ENCODE data around the gene PRM3.

PRM3 gene

DNA sequence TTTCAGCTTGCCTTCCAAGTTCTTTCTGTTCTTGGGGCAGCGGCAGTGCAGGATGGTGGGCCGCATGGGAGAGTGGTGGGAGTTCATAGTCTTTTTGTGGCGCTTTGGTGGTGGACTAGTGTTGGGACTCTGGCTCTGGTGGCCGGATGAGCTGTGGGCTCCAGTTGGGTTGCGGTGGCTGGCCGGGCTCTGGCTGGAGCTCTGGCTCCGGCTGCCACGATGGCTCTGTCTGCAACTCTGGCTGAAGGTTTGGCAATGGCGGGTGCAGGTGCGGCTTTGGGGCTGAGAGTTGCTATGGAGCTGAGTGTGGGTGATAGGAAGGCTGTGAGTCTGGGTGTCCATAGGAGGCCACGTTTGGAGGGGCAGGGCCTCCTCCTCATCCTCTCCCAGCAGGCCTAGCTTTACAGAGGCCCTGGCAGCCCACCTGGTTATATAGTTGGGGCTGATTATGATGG lies 4.5 kb downstream of the PRM3 start, which contains the start of gene TNP2:
Gene TNP2 (minus strand): TSS at position 405 of the 455 bp plus-strand sequence. CDS start 63 bp downstream, at position 342.
- no peak for DNase-seq
- in situ Hi-C loops (cut with HindIII; ENCODE audit: low pct_ligation_motif_present, low pct_unique_long_range_greater_than_20kb, low sequenced_read_pairs): no loop called here

DNA sequence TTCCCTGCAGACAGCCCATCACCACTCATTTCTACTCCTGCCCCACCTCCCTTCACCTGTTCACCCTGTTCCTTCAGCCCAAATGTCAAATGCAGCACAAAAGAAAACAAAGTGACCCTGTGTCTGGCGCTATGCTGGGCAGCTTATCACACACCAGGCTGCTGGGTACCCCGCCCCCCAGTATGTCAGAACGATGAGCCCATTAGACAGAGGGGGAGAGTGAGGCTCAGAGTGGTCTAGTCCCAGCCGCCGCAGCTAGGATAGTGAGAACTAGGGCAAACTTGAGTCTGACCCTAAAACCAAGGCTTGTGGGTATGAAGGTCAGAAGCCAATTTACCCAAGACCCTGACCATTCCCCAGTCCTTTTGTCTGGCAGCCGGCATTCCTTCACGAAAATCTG lies 8.3 kb downstream of the PRM3 start:
- no peak for DNase-seq
- in situ Hi-C loops (cut with HindIII; ENCODE audit: low pct_ligation_motif_present, low pct_unique_long_range_greater_than_20kb, low sequenced_read_pairs): no loop called here

DNA sequence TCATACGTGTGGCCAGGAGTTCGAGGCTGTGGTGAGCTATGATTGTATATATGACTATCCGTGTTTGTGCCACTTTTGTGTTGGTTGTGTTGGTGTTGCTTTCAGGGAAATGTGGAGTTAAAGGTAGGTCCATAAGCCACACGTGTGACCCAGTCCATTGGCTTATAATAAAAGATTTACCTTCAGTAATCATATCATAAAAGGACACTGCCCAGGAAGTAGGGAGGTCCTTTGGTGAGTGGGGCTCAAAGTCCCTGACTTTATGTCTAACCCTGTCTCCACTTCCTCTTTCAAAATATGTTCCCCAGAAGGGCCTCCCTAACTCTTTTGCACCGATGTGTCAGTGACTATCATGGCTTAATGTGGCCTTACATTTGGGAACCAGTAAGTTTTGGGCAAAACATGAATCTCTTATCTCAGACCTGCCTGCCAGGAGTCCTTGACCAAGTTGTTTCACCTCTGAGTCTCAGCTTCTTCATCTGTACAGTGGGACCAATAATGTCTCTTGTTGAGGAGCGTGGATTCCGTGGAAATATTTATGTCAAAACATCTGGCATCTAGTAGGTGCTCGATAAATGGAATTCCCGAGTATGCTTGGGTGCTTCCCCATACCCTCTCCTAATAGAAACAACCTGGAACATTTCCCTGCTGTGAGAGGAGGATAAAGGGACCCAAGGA lies 9.1 kb downstream of the PRM3 start:
- DNase-seq: no peak

DNA sequence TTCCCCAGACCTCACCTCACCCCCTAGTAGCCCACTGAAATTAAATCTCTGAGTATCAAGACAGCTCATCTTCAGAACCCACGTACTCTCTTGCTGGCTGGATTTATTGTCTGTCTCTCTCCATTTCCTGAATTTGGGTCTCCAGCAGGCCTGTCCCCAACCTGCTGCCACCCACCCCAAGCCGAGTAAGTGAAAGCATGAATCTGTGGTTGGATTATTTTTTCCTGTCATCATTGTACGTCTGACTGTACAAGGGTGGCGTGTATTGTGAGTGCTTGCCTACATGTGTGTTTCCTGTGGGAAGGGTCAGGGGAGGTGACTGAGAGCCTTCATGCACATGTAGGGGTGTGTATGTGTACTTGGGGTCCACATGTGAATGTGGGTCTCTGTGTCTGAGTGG lies 9.7 kb downstream of the PRM3 start:
- in situ Hi-C loops (cut with HindIII; ENCODE audit: low pct_ligation_motif_present, low pct_unique_long_range_greater_than_20kb, low sequenced_read_pairs): no loop called here
- DNase-seq: no peak

More for the DNA sequence above, 9.1 kb downstream of the PRM3 start:
- in situ Hi-C loops (cut with HindIII; ENCODE audit: low pct_ligation_motif_present, low pct_unique_long_range_greater_than_20kb, low sequenced_read_pairs): no loop called here

DNA sequence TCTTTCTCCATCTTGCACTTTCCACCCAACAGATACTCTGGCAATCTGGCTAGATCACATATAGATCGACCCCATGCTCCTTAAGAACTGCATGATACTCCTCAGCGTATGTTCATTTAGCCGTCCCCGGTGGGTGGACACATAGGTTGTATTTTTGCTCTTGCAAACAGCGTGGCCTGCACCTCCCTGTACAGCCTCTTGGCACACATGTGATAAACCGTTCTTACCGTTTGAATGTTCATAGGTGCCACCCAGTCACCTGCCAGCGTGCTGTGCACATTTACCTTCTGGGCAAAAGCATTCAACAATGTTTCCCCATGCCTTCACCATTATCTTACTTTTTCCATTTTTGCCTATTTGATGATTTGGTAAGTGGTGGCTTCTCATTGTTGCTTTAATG lies 10.5 kb downstream of the PRM3 start:
- in situ Hi-C loops (cut with HindIII; ENCODE audit: low pct_ligation_motif_present, low pct_unique_long_range_greater_than_20kb, low sequenced_read_pairs): no loop called here
- DNase-seq: no peak

DNA sequence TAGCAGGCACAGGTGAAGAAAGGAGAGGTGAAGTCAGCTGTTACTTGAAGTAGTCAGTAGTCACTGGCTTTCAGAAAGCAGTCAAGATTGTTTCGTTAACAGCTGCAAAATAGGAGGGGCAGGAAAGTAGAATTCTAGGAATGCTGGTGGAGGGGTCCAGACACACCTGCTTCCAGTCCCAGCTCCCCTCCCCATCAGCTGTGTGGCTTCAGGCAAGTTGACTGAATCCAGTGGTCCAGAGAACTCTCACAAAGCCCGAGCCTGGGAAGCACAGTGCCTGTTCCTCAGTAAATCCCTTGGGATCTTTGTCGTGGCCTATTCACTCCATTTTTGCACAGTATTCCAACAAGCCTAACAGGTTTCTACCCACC lies 12.8 kb downstream of the PRM3 start:
- in situ Hi-C loops (cut with HindIII; ENCODE audit: low pct_ligation_motif_present, low pct_unique_long_range_greater_than_20kb, low sequenced_read_pairs): no loop called here
- no peak for DNase-seq

DNA sequence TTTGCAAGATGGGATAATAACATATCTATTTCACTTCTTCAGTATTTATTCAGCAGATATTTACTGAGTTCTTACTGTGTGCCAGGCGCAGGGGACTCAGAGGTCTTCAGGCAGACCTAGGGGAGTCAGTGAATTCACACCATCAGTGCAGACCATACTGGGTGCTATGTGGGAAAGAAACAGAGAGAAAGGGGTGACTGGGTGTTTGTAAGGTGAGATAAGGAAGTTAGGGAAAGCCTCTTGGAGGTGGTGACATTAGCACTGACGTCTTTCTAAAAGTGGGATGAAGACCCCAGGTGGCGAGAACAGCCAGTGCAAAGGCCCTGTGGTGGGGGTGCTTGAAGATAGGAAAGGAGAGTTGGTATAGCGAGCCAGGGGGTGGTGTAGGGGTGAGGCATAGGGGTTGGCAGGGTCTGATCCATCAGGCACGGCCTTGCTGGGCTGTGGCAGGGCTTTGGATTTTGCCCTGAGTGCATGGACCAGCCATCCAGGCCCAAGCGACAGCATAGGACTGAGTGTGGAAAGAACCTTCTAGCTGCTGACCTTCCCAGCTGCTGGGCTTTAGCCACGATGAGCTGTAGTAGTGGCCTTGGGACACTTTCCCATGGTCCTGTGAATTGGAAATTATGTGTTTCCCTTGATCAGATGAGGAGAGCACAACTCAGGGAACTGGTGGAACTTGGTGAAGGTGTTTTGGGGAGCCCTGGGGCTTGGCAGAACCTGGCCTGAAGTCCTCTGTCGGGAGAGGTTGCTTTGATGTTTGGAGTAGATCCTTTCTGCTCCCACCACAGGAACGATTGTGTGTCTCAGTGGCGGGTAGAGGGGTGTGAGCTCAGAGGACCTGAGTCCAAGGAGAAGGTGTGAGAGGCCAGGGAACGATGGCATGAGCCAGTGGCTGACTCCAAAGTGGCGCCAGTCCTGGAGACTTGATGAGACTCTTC lies 13.5 kb downstream of the PRM3 start:
- DNase-seq: no peak
- in situ Hi-C loops (cut with HindIII; ENCODE audit: low pct_ligation_motif_present, low pct_unique_long_range_greater_than_20kb, low sequenced_read_pairs): no loop called here

DNA sequence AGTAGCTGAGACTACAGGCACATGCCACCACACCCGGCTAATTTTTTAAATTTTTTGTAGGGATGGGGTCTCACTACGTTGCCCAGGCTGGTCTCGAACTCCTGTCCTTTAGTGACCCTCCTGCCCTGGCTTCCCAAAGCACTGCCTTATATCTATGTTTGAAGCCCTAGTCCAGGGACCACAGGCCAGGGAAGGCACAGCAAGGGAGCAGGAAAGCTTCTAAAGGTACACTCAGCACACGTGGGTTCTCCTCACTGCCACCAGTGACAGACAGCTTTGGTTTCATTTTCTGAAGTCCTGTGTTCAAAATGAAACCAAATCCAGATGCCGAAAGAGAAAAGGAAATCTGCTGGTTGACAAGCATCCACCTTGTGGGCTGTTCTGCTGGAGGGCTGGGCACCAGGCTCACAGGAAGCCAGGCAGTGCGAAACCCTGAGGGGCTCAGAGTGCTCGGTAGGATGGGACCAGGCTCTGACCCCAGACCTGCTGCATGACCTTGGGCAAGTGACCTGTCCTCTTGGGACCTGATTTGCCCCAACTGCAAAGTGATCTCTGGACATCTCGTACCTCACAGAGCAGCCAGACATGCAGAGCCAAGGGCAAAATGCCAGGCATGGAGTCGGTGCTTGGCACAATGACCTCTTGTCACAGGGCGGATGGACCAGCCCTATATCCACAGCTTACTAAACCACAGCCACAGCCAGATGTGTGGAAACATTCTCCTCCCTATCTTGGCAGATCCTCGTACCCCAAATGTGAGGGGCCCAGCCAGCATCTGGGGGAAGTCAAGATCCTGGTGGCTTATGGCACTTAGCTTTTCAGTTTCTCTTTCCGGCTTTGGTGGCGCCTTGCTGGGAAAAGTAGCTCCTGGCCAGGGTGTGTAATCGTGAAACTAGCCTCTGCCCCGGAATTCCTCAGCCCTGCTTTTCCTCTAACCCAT lies 14.6 kb downstream of the PRM3 start:
- in situ Hi-C loops (cut with HindIII; ENCODE audit: low pct_ligation_motif_present, low pct_unique_long_range_greater_than_20kb, low sequenced_read_pairs): no loop called here
- no peak for DNase-seq

DNA sequence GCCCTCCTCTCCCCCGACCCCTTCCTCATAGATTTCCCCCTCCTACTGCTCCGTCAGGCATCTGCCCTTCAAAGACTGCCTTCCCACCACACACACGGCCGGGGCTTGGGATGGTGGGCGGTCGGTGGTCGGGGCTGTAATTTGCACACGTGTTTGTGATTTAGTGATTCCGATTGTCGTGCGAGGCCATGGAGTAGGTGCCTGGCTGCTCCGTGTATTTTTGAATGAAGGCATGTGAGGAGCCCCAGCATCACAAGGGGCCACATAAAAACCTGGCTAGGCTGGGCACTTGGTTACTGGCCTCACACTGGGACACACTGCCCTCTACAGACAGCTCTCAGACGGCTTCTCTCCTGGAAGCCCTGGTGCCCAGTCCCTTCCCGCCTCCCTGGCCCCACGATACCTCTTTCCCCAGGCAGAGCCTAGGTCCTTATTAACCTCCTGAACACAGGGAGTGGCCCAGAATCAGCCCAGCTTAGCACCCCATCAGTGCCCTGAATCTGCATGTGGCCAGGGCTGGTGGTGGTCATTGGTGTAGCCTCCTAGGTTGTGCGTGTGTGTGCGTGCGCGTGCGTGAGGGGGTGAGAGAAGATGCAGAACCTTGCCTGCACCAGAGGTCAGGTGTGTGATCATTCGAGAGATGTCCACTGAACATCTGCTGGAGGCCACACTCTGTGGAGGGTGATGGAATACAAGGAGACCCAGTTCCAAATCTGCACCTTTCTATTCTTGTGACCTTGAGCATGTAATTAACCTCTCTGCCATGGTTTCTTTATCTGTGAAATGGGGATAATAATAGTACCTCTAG lies 16.1 kb downstream of the PRM3 start:
- DNase-seq: peak; percentile 87
- in situ Hi-C loops (cut with HindIII; ENCODE audit: low pct_ligation_motif_present, low pct_unique_long_range_greater_than_20kb, low sequenced_read_pairs): no loop called here

DNA sequence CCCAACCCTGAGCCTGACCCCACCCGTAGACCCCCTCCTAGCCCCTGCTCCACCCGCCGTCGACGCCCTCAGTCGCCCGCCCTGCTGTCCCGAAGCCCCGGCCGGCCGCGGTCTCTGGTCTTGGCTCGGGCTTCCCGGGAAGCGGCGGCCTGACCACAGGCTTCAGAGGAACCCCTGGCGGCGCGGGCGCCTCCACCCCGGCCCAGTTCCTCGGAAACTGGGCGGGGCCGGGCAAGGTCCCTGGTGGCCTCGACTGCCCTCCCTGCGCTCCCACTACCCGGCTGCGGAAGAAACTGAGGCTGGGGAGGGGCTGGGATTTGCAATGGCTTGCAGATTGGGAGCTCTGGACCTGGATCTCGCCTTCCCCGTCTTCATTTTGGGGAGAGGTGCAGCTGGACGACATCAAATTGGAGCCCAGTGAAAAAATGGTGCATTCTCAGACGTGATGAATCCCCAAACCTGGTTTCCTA lies 16.7 kb downstream of the PRM3 start:
- in situ Hi-C loops (cut with HindIII; ENCODE audit: low pct_ligation_motif_present, low pct_unique_long_range_greater_than_20kb, low sequenced_read_pairs): no loop called here
- peak; percentile 71 for DNase-seq

DNA sequence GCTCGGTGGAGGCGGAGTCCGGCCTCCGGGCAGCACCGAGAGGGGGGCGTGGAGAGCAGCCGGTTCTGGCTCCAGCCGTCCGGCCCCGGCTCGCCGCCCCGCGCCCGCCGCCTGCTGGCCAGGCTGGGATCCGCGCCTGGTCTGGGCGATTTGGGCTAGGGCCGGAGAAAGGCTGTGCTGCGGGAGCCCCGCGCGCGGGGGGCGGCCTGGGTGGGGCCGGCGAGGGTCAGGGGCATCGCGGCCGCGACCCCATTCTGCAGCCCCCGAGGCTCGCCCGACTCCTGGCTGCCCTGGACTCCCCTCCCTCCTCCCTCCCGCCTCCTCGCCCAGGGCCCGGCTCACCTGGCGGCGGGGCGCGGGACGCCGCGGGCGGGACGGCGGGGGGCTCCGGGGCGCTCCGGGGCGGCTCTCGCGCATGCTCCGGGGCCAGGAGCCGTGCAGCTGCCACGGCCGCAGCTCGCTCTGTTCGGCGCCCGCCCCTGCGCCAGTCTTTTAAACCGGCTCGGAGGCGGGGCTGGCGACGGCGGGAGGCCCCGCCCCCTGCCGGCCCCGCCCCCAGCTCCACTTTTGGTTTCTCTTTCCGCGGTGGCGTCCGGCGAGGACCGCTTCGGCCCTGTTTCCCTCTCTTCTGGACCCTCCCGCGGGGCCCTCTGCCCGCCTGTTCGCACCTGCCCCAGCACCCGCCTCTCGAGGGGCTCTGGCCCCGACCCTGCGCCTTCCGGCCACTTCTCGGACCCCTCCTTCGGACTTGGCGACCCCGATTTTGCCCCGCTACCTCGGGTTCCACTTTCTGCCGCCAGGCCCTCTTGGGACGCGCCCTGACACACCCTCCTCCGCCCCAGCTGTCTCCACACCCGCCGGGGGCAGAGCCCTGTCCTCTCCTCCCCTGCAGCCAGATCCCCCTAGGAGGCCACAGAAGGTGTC lies 17.4 kb downstream of the PRM3 start, which contains the start of gene SOCS1:
Gene SOCS1 (minus strand): TSS at position 468 of the 924 bp plus-strand sequence. CDS start 726 bp downstream, outside the sequence.
- peak; percentile 87 for DNase-seq
- in situ Hi-C loops (cut with HindIII; ENCODE audit: low pct_ligation_motif_present, low pct_unique_long_range_greater_than_20kb, low sequenced_read_pairs): no loop called here

DNA sequence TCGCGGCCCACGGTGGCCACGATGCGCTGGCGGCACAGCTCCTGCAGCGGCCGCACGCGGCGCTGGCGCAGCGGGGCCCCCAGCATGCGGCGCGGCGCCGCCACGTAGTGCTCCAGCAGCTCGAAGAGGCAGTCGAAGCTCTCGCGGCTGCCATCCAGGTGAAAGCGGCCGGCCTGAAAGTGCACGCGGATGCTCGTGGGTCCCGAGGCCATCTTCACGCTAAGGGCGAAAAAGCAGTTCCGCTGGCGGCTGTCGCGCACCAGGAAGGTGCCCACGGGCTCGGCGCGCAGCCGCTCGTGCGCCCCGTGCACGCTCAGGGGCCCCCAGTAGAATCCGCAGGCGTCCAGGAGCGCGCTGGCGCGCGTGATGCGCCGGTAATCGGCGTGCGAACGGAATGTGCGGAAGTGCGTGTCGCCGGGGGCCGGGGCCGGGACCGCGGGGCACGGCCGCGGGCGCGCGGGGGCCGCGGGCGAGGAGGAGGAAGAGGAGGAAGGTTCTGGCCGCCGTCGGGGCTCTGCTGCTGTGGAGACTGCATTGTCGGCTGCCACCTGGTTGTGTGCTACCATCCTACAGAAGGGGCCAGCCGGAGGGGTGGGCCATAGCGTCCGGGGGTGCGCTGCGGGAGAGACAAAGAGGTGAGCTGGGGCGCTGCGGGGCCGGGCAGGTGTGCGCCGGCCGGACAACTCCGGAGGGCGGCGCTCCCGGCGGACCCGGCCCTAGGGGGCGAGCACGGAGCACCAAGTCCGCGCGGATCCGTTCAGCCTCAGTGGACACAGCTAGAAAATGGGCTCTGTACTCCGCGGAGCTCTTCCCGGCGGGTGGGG lies 18.3 kb downstream of the PRM3 start:
- peak; percentile 74 for DNase-seq
- in situ Hi-C loops (cut with HindIII; ENCODE audit: low pct_ligation_motif_present, low pct_unique_long_range_greater_than_20kb, low sequenced_read_pairs): no loop called here

DNA sequence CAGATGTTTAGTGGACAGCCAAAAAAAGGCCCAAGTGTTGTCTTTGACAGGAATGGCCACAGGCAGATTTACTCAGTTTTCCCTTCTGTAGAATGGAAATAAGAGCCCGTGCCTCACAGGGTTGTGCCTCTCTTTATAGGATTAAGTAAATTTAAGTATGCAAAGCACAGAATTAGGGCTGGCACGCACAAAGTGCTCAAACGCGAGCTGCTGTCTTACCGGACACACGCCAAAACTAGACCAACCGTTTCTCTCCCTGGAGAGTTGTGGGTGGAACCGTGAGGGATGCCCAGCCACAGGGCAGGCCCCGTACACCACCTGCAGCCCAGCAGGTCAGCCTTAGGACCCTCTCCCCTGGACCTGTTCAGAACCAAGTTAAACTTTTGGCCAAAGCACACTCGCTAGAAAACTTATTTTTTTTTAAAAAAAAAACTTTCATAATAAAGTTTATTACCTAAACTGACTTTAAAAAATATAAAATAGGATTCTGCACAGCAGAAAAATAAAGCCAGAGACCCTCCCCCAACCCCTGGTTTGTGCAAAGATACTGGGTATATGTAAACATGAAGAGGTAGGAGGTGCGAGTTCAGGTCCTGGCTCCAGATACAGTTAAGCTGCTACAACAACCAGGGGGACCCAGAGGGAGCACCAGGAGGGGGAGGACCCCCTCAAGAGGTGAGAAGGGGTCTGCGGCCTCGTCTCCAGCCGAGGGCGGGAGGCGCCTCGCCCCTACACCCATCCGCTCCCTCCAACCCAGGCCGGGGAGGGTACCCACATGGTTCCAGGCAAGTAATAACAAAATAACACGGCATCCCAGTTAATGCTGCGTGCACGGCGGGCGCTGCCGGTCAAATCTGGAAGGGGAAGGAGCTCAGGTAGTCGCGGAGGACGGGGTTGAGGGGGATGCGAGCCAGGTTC lies 19.2 kb downstream of the PRM3 start:
- in situ Hi-C loops (cut with HindIII; ENCODE audit: low pct_ligation_motif_present, low pct_unique_long_range_greater_than_20kb, low sequenced_read_pairs): no loop called here
- DNase-seq: no peak

DNA sequence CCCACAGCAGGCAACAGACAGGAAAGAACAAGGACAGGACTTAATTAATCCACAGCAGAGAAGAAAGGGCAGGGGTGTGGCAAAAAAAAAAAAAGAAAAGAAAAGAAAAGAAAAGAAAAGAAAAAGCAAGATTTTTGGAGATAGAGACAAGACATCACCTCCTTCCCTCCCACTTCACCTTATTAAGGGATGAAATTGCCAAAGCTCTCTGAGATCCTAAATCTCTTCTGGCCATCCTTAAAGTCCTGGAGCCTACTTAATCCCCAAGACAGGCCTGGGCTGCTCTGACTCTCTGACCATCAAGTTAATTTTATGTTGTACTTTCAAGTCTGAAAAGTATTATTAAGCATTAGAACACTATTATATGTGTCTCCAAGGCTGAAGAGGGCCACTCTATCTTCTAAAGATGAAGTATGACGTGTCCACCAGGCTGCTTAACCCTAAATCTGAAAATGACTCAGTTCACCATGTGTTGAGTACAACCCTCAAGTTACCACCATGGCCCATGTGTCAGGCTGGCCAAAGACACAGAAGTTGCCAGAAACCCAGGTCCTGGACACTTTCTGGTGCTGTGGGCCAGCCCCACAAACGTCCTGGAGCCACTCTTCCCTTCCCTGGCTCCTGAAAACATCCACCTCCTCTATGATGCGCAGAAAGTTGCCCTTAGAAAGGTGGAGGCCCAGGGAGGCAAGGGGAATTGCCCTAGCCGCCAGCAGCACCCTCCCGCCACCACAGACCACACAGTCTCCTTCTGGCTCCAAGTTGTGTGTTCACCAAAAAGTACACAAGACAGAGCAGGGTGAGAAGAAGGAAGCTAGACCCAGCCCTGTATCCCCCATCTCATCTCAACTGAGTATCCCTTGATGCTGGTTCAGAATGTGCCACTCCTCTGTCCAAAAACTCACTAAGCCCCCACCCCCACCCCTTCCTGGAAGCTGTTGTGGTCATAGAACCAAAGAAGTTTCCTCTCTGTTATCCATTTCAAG lies 20.1 kb downstream of the PRM3 start:
- in situ Hi-C loops (cut with HindIII; ENCODE audit: low pct_ligation_motif_present, low pct_unique_long_range_greater_than_20kb, low sequenced_read_pairs): no loop called here
- DNase-seq: no peak

Measured in ACHN (cell line).